Thymus (tissue), 11 donors: ENCODE results near the gene RBM47. TPM values are rescaled to one million over a fixed set of nuclear protein-coding genes. Genes with fewer than 3 reads are reported as not detected.

Experiments used
- DNase-seq, 9 donors: peaks; one replicate each; pipeline ENCODE4 v3.0.0-alpha.2; 2013; ENCODE audit warnings: low spot score in 9 of 9, low read depth in 6 of 9, missing footprints in 1 of 9
- H3K27ac ChIP-seq, 2 donors: one replicate each; pipeline ENCODE4 v1.5.1; 2013; ENCODE audit warnings: control low read depth in 1 of 2, low read depth in 1 of 2, low read length in 1 of 2, mild to moderate bottlenecking in 1 of 2, moderate library complexity in 1 of 2
- H3K27me3 ChIP-seq, 2 donors: one replicate each; pipeline ENCODE4 v1.5.1; 2013; ENCODE audit warnings: low read length in 1 of 2; ENCODE audit not compliant: control insufficient read depth in 2 of 2, insufficient read depth in 1 of 2
- H3K36me3 ChIP-seq, 2 donors: one replicate each; pipeline ENCODE4 v1.5.1; 2013; ENCODE audit warnings: low read length in 1 of 2, mild to moderate bottlenecking in 1 of 2, moderate library complexity in 1 of 2; ENCODE audit not compliant: control insufficient read depth in 2 of 2, insufficient read depth in 2 of 2
- H3K4me1 ChIP-seq, 2 donors: one replicate each; pipeline ENCODE4 v1.5.1; 2013; ENCODE audit warnings: low read length in 2 of 2; ENCODE audit not compliant: control insufficient read depth in 2 of 2, insufficient read depth in 2 of 2
- H3K4me3 ChIP-seq, 2 donors: one replicate each; pipeline ENCODE4 v1.5.1; 2013; ENCODE audit warnings: low read length in 2 of 2, control low read depth in 1 of 2, mild to moderate bottlenecking in 1 of 2
- H3K9me3 ChIP-seq, 2 donors: one replicate each; pipeline ENCODE4 v1.5.1; 2013; ENCODE audit warnings: low read length in 1 of 2, mild to moderate bottlenecking in 1 of 2; ENCODE audit not compliant: control insufficient read depth in 2 of 2, insufficient read depth in 1 of 2
- WGBS: extraction: QIAGEN DNeasy Blood & Tissue Kit; methylation state at CpG from one replicate; pipeline ENCODE4 v1.1.7; 2013; 5-methylcytosine and 5-hydroxymethylcytosine counted together
- polyA plus RNA-seq: library from polyadenylated mRNA; stranded (reverse); fragments of 200-250 nt; gene quantifications from one replicate; pipeline ENCODE4 v1.2.3, GENCODE V29; 2013
- total RNA-seq: library from RNA; stranded (reverse); fragments of 120-200 nt; gene quantifications from one replicate; pipeline ENCODE4 v1.2.4, GENCODE V29; 2013
- donor health status: healthy.

Gene RBM47
- total and polyA plus RNA-seq, 2 donors = 7.9 to 13.1 TPM

DNA sequence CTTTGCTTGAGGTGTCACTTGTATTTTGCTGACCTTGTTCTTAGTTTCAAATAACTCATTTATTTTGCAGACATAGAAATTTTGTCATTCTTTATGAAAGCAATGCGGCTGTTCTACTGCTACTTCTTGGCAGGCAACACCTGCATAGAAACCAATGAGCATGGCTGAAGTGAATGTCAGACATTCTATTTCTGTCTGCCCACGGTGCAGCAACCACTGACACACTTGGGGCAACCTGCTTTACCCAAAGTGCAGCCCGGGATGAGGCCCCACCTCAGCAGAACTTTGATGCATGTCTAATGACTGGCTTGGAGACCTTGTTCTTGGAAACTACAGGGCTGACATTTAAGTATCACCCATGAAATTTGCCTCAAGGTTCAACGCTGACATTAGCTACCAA is 93.6 kb downstream of the RBM47 start:
- no peak overlapping the region for H3K27ac ChIP-seq
- no peaks in the 10 kb centered on the region for H3K27me3 ChIP-seq
- no peaks in the 10 kb centered on the region for H3K4me1 ChIP-seq
- H3K36me3 ChIP-seq = no peaks in the 10 kb centered on the region
- H3K4me3 ChIP-seq = no peak overlapping the region
- H3K9me3 ChIP-seq = no peaks in the 10 kb centered on the region
- 93% methylated on average over 4 of the region's 4 CpGs for WGBS
- DNase-seq = no peak

DNA sequence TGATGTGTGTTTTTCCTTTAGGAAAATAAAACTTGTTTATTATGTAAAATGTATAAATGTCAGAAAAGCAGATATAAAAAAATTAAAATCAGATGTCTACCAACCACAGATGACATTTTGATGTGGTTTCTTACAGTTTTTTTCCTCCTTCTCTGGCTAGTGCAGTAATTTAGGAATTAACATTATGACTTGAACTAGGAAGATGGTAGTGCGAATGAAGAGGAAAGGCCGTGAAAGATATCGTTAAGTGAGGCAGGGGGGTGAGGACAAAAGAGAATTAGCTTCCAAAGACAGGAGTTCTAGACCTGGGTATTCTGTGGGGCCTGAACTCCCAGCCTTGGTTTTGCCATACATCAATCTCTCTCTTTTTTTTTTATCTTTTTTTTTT is 98.0 kb downstream of the RBM47 start:
- no peaks in the 10 kb centered on the region for H3K4me1 ChIP-seq
- 90% methylated on average over 3 of the region's 3 CpGs for WGBS

DNA sequence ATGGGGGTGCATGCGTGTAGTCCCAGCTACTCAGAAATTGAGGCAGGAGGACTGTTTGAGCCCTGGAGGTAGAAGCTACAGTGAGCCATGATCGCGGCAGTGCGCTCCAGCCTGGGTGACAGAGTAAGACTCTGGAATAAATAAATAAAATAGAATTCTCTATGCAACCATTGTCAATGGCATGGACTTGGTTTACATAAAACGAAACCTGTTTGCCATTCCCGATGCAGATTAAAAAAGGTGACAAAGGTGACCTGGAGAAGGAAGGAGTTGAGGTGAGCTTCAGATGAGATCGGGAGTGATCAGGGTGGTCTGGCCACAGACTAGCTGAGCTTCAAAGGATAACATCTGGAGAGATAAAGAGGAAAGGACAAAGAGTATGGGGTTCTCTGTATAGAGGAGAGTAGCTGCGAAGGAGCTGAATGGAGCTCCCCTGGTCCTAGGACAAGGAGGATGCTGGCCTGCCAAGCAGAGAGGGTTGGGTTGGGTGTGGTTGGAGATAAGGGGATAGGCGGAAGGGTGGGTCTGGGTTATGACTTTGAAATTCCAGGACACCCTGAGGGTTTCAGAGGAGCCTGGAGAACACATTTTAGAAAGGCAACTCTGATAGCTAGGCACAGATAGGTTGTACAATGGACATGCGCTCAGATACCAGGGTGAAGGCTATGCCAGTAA is 98.6 kb downstream of the RBM47 start:
- H3K36me3 ChIP-seq = no peaks in the 10 kb centered on the region
- no peaks in the 10 kb centered on the region for H3K9me3 ChIP-seq
- no peak for DNase-seq
- no peaks in the 10 kb centered on the region for H3K4me1 ChIP-seq
- no peak overlapping the region for H3K4me3 ChIP-seq
- no peak overlapping the region for H3K27ac ChIP-seq
- H3K27me3 ChIP-seq = no peaks in the 10 kb centered on the region
- WGBS = 98% methylated on average over 10 of the region's 10 CpGs

More for the DNA sequence above, 98.0 kb downstream of the RBM47 start:
- Histone ChIP-seq H3K27ac (no peak overlapping the region), H3K27me3 (no peaks in the 10 kb centered on the region), H3K36me3 (no peaks in the 10 kb centered on the region), H3K9me3 (no peaks in the 10 kb centered on the region), H3K4me3 (no peak overlapping the region)
- no peak for DNase-seq

DNA sequence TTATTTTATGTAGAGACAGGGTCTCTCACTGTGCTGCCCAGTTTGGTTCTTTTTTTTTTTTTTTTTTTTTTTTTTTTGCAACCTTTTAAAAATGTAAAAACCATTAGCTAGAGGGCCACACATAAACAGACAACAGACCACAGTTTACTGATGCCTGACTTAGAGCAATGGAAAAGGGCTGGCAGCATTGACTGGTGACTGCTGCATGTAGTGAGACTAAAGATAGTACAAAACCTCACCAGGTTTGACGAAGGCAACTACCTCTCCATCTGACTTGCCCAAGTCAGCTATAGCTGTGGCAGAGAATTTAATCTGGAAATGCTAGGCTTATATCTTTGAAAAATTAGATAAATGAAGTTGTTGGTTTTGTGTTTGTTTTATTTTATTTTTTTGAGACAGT is 102.9 kb downstream of the RBM47 start:
- WGBS = 100% methylated on average over 1 of the region's 1 CpG
- no peak overlapping the region for H3K27ac ChIP-seq
- H3K27me3 ChIP-seq = no peaks in the 10 kb centered on the region
- DNase-seq = no peak
- peaks cover 0 to 2% of the 10 kb centered on the region in 2 donors for H3K4me1 ChIP-seq
- H3K9me3 ChIP-seq = no peaks in the 10 kb centered on the region
- no peak overlapping the region for H3K4me3 ChIP-seq
- H3K36me3 ChIP-seq = no peaks in the 10 kb centered on the region

DNA sequence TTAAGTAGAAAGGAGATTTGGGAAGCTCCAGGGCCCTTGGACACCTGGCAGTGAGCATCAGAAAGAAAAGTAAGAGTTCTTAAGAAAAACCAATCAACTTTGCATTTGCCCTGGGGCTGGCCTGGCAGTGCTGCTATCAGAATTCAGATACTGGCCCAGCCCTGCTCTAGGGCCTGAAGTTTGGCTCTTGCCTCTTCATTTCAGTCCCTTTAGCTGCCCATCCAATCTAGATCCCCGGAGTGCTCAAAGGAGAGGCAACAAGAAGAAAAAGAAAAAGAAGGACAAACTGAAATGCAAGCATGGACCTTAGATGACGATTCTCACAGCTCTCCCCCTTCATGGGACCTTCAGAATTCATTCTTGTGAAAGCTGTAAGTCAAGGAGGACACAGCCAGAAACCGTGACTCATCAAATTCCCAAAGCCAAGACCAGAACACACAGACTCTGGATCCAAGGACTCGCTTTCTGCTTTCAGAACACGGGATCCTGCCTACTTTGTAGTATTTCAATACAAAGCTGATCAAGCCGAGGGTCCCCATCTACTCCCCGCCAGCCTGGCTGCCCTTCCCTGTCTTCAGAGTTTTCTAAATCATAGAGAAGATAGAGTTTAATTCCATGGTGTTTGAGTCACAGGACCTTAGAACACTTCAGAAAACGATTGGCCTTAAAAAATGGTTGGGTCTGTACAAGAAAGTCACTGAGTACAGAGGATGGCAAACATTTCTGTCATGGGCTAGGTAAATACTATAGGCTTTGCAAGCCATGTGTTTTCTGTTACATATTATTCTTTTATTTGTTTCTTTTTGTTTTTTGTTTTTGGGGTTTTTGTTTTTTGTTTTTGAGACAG is 103.7 kb downstream of the RBM47 start:
- H3K27ac ChIP-seq = no peak overlapping the region
- H3K9me3 ChIP-seq = no peaks in the 10 kb centered on the region
- peaks cover 0 to 2% of the 10 kb centered on the region in 2 donors for H3K4me1 ChIP-seq
- no peaks in the 10 kb centered on the region for H3K27me3 ChIP-seq
- H3K4me3 ChIP-seq = no peak overlapping the region
- WGBS = 87% methylated on average over 8 of the region's 8 CpGs
- DNase-seq = no peak
- H3K36me3 ChIP-seq = no peaks in the 10 kb centered on the region

DNA sequence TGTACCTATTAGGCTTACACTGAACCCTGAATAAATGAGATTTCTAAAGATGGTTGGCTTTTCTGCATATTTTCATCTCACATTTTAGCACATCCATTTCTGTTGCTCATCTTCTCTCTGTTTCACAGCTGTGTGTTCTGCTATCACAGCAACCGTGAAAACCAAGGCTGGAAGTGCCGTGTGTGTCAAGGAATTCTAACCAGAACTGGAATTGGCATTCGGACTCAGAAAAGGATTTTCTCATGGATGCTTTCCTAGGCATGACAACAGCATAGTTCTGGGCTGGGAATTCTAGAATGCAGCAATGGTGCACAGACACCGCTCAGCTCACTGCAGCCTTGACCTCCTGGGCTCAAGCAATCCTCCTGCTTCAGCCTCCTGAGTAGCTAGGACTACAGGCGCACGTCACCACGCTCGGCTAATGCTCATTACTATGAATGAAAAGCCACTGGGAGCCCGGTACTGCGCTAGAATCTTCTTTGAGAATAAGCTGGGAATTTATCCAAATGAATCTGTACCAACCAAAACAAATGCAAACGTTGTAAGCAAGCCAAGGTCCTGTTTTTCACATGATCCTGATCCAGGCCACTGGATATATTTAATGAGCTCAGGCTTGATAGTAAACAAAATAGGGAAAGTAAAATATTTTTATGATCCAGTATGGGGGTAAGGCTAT is 105.2 kb downstream of the RBM47 start:
- WGBS = 95% methylated on average over 11 of the region's 11 CpGs
- Histone ChIP-seq H3K36me3 (no peaks in the 10 kb centered on the region), H3K9me3 (no peaks in the 10 kb centered on the region), H3K27me3 (no peaks in the 10 kb centered on the region), H3K27ac (peak overlapping the region in 1 of 2 donors; percentile 7), H3K4me3 (no peak overlapping the region), H3K4me1 (peaks cover 0 to 2% of the 10 kb centered on the region in 2 donors)
- DNase-seq = no peak

DNA sequence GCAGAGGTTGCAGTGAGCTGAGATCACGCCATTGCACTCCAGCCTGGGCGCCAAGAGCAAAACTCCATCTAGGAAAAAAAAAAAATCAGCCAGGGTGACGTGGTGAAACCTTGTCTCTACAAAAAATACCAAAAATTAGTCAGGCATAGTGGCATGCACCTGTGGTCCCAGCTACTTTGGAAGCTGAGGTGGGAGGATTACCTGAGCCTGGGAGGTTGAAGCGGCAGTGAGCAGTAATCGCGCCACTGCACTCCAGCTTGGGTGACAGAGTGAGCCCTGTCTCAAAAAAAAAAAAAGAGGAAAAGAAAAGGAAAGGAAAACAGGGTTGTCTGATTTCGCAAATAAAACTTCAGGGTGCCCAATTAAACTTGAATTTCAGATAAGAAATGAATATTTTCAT is 106.1 kb downstream of the RBM47 start:
- no peak for DNase-seq
- Histone ChIP-seq H3K27me3 (no peaks in the 10 kb centered on the region), H3K4me1 (peaks cover 0 to 2% of the 10 kb centered on the region in 2 donors), H3K9me3 (no peaks in the 10 kb centered on the region), H3K36me3 (no peaks in the 10 kb centered on the region), H3K27ac (no peak overlapping the region), H3K4me3 (no peak overlapping the region)
- 83% methylated on average over 7 of the region's 7 CpGs for WGBS

DNA sequence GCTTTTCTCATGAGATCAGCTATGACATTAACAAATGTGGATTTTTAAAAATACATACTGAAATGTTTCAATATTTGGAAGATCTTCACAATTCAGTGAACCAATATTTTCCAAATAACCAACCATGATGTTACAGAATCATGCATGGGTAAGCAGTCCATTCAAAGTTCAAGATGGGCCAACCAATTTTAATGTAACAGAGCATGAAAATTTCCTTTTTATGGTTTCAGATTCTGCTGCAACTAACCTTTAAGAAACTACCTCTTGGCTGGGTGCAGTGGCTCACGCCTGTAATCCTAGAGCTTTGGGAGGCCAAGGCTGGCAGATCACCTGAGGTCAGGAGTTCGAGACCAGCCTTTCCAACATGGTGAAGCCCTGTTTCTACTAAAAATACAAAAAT is 107.7 kb downstream of the RBM47 start:
- H3K36me3 ChIP-seq = no peaks in the 10 kb centered on the region
- no peak overlapping the region for H3K4me3 ChIP-seq
- WGBS = 95% methylated on average over 2 of the region's 2 CpGs
- peaks cover 0 to 2% of the 10 kb centered on the region in 2 donors for H3K4me1 ChIP-seq
- no peaks in the 10 kb centered on the region for H3K9me3 ChIP-seq
- no peak for DNase-seq
- no peak overlapping the region for H3K27ac ChIP-seq
- H3K27me3 ChIP-seq = no peaks in the 10 kb centered on the region

DNA sequence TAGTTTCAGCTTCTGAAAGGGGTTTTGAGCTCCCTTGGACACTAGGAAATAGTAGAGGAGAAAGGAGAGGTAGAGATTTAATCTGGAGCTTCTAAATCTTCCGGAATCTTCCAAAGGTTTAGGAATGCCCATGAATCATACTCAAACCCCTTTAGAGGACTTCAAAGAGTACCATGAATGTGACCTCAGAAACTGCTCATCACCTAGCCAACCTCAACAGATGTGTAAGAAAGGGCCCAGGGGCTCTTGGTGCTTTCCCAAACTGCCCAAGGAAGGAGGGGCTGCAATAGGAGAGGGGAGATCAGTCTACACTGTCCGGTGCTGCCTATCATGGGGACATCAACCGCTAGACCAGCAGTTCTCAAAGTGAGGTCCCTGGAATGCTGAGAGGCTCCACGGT is 109.1 kb downstream of the RBM47 start:
- no peak for DNase-seq
- Histone ChIP-seq H3K36me3 (no peaks in the 10 kb centered on the region), H3K4me1 (peaks cover 0 to 2% of the 10 kb centered on the region in 2 donors), H3K4me3 (no peak overlapping the region), H3K27me3 (no peaks in the 10 kb centered on the region), H3K9me3 (no peaks in the 10 kb centered on the region), H3K27ac (no peak overlapping the region)
- WGBS = 97% methylated on average over 4 of the region's 4 CpGs
